HepG2 (cell line): ENCODE data around the gene ZKSCAN3. TPM values are rescaled to one million over a fixed set of nuclear protein-coding genes. Genes with fewer than 3 reads are reported as not detected.

Source experiments
- ATAC-seq: fragments of 200-7000 bp; cut with Tn5 transposase; 3 replicates; pipeline ENCODE4 v1.9.1; 2020; ENCODE audit warnings: mild to moderate bottlenecking, moderate library complexity
- BruUV-seq: library from RNA; stranded (reverse); fragments of 400-500 nt; replicated peaks from 2 replicates; lab custom pipeline; 2021; lab: Mats Ljungman, UMichigan
- CTCF ChIA-PET: fragments of 300-600 bp; formaldehyde crosslinking; extraction: SDS; loops from one replicate; lab custom pipeline; 2021; ENCODE audit warnings: low total read pairs, inconsistent platforms, low intra/inter-chr PET ratio; lab: Yijun Ruan, JAX
- POLR2A ChIA-PET: fragments of 350-600 bp; sonication (Branson Sonifier 250); formaldehyde crosslinking; loops from one replicate; lab custom pipeline; 2020; ENCODE audit warnings: antibody characterized with exemption, inconsistent platforms; lab: Yijun Ruan, JAX
- DNase-seq: peaks from one replicate; pipeline ENCODE4 v3.0.0-alpha.2; 2015; ENCODE audit warnings: low spot score
- FAIRE-seq: peaks from 3 replicates; lab custom pipeline; 2011; peaks lifted over from hg19 to GRCh38; lab: Jason Lieb, UNC
- H2AFZ ChIP-seq: one replicate; pipeline ENCODE4 v1.6.1; 2011; ENCODE audit warnings: low read length, inconsistent platforms
- H3K27ac ChIP-seq: fragments of 300-600 bp; 3 replicates; pipeline ENCODE4 v1.8.0; 2011; ENCODE audit warnings: mixed run types, mild to moderate bottlenecking, mixed read lengths, low read length, inconsistent platforms; ENCODE audit not compliant: insufficient read depth; ENCODE audit errors: extremely low read length
- H3K27me3 ChIP-seq, 2 experiments: fragments of 200-600 bp in 1 of 2; 2 replicates in 1 of 2; 3 replicates in 1 of 2; pipeline versions ENCODE4 v1.6.0 to v1.8.0; 2011; ENCODE audit warnings: low read length in 2 of 2, mild to moderate bottlenecking in 2 of 2, moderate library complexity in 2 of 2, inconsistent platforms in 1 of 2; ENCODE audit not compliant: insufficient read depth in 2 of 2, control insufficient read depth in 1 of 2
- H3K36me3 ChIP-seq, 2 experiments: fragments of 200-600 bp in 1 of 2; replicated peaks in 1 of 2; 2 replicates in 1 of 2; 3 replicates in 1 of 2; pipeline versions ENCODE4 v1.5.1 to v1.8.0; 2011; ENCODE audit warnings: low read length in 2 of 2, inconsistent platforms in 1 of 2; ENCODE audit not compliant: insufficient read depth in 2 of 2, control insufficient read depth in 1 of 2
- H3K4me1 ChIP-seq: 2 replicates; pipeline ENCODE4 v1.5.1; 2012; ENCODE audit warnings: low read length, inconsistent platforms; ENCODE audit not compliant: insufficient read depth
- H3K4me2 ChIP-seq: 2 replicates; pipeline ENCODE4 v1.6.0; 2011; ENCODE audit warnings: low read depth, low read length, inconsistent platforms
- H3K4me3 ChIP-seq, 3 experiments: fragments of 200-600 bp in 1 of 3; sonication (generic), shearing (Covaris generic) in 1 of 3; replicated peaks in 1 of 3; 2 replicates each; pipeline ENCODE4 v1.5.1; 2011 to 2016; ENCODE audit warnings: low read length in 3 of 3, inconsistent platforms in 2 of 3, low read depth in 2 of 3, mild to moderate bottlenecking in 2 of 3, control low read depth in 1 of 3, mixed read lengths in 1 of 3; ENCODE audit not compliant: insufficient read depth in 1 of 3
- H3K79me2 ChIP-seq: one replicate; pipeline ENCODE4 v1.6.1; 2011; ENCODE audit warnings: low read length, inconsistent platforms; ENCODE audit not compliant: insufficient read depth
- H3K9ac ChIP-seq: 2 replicates; pipeline ENCODE4 v1.6.0; 2011; ENCODE audit warnings: mild to moderate bottlenecking, low read depth, low read length, inconsistent platforms; ENCODE audit not compliant: insufficient read depth
- H3K9me3 ChIP-seq: 2 replicates; pipeline ENCODE4 v1.5.1; 2012; ENCODE audit warnings: mild to moderate bottlenecking, low read length
- H4K20me1 ChIP-seq: 2 replicates; pipeline ENCODE4 v1.6.0; 2011; ENCODE audit warnings: inconsistent platforms, mild to moderate bottlenecking, low read length, moderate library complexity; ENCODE audit not compliant: insufficient read depth
- ARID3A ChIP-seq: IDR thresholded peaks from 2 replicates; pipeline ENCODE4 v1.6.1; 2012; ENCODE audit warnings: low read depth, low read length, improper control_type of control experiment
- E2F2 ChIP-seq: sonication (generic); formaldehyde crosslinking; IDR thresholded peaks from 2 replicates; pipeline ENCODE4 v1.4.0; 2020; ENCODE audit warnings: missing genetic modification reagents, borderline replicate concordance
- ETV5 ChIP-seq: IDR thresholded peaks from 2 replicates; pipeline ENCODE4 v1.6.1; 2018; ENCODE audit warnings: missing biosample characterization, missing genetic modification reagents, inconsistent platforms, borderline replicate concordance
- GABPB1 ChIP-seq: IDR thresholded peaks from 2 replicates; pipeline ENCODE4 v1.6.1; 2016; ENCODE audit warnings: mild to moderate bottlenecking, missing genetic modification reagents, moderate library complexity, missing compliant biosample characterization
- JUN ChIP-seq: sonication (generic); formaldehyde crosslinking; IDR thresholded peaks from 2 replicates; pipeline ENCODE4 v1.4.0; 2020; ENCODE audit warnings: mild to moderate bottlenecking, missing genetic modification reagents
- MAFK ChIP-seq, 2 experiments: IDR thresholded peaks in 1 of 2; conservative IDR thresholded peaks in 1 of 2; 2 replicates each; pipeline ENCODE4 v1.6.1; 2011; ENCODE audit warnings: improper control_type of control experiment in 2 of 2, low read length in 2 of 2
- MLLT10 ChIP-seq: sonication (generic); formaldehyde crosslinking; IDR thresholded peaks from 2 replicates; pipeline ENCODE4 v1.4.0; 2020; ENCODE audit warnings: missing genetic modification reagents
- MTF2 ChIP-seq: sonication (generic); formaldehyde crosslinking; IDR thresholded peaks from 2 replicates; pipeline ENCODE4 v1.5.0; 2020; ENCODE audit warnings: missing genetic modification reagents, borderline replicate concordance
- PRDM4 ChIP-seq: sonication (generic); formaldehyde crosslinking; IDR thresholded peaks from 2 replicates; pipeline ENCODE4 v1.9.0; 2021; ENCODE audit warnings: missing genetic modification reagents, borderline replicate concordance
- ZNF138 ChIP-seq: sonication (generic); formaldehyde crosslinking; IDR thresholded peaks from 2 replicates; pipeline ENCODE4 v1.5.0; 2020; ENCODE audit warnings: mild to moderate bottlenecking, low read depth, missing genetic modification reagents
- ZNF33B ChIP-seq: sonication (generic); formaldehyde crosslinking; IDR thresholded peaks from 2 replicates; pipeline ENCODE4 v1.5.1; 2020; ENCODE audit warnings: mild to moderate bottlenecking, missing genetic modification reagents
- ZNF564 ChIP-seq: sonication (generic); formaldehyde crosslinking; IDR thresholded peaks from 2 replicates; pipeline ENCODE4 v1.8.1; 2023; ENCODE audit warnings: mild to moderate bottlenecking, missing genetic modification reagents
- ZNF703 ChIP-seq: sonication (generic); formaldehyde crosslinking; IDR thresholded peaks from 2 replicates; pipeline ENCODE4 v1.5.1; 2020; ENCODE audit warnings: missing genetic modification reagents, mild to moderate bottlenecking, moderate library complexity, borderline replicate concordance
- ZNF878 ChIP-seq: sonication (generic); formaldehyde crosslinking; IDR thresholded peaks from 2 replicates; pipeline ENCODE4 v1.8.1; 2023; ENCODE audit warnings: mild to moderate bottlenecking, missing genetic modification reagents, moderate library complexity
- WGBS: methylation state at CpG from one replicate; pipeline ENCODE4 v1.1.6; 2017; ENCODE audit warnings: low lambda C conversion rate; 5-methylcytosine and 5-hydroxymethylcytosine counted together
- in situ Hi-C: cut with HindIII; loops from 2 replicates; pipeline ENCODE4 v1.10.0; 2017; ENCODE audit warnings: low pct_unique_long_range_greater_than_20kb; ENCODE audit not compliant: extremely low pct_ligation_motif_present
- intact Hi-C: fragments of 100-400 bp; cut with micrococcal nuclease; formaldehyde crosslinking; loops from one replicate; pipeline ENCODE4 v1.10.0; 2022; ENCODE audit not compliant: unreplicated experiment
- polyA plus RNA-seq, 8 experiments: library from polyadenylated mRNA; depleted of rRNA in 3 of 8; stranded (reverse) in 7 of 8; unstranded in 1 of 8; fragments of >200 nt; fragmentation: Illumina TruSeq in 4 of 8; extraction: Trizol in 4 of 8; gene quantifications; 2 replicates each; pipeline versions ENCODE4 v1.2.1 to v1.2.3, GENCODE V29; 2011 to 2016; ENCODE audit warnings: low read depth in 4 of 8, missing spikeins in 1 of 8, mixed read lengths in 1 of 8; ENCODE audit not compliant: insufficient read depth in 1 of 8
- total RNA-seq, 5 experiments: library from RNA; depleted of rRNA; stranded (reverse); fragments of >200 nt; fragmentation: Illumina TruSeq; extraction: Trizol; gene quantifications; 2 replicates each; pipeline ENCODE4 v1.2.3, GENCODE V29; 2016; ENCODE audit warnings: low read depth in 1 of 5
- TF ChIP-seq, protein P1 (sequence below), 2 experiments: IDR thresholded peaks; 2 replicates each; pipeline ENCODE4 v1.6.1; 2011 to 2012; ENCODE audit warnings: low read length in 2 of 2, borderline replicate concordance in 1 of 2, low read depth in 1 of 2, mild to moderate bottlenecking in 1 of 2, moderate library complexity in 1 of 2

The ZKSCAN3 gene
- total and polyA plus RNA-seq, 2 of the 13 experiments (the other 11 are each of a cell fraction or from before 2014, with no cell fraction given): 3.3 to 7.4 TPM

GRCh38 chr6:28370440-28370839 lies 20.7 kb downstream of the ZKSCAN3 start:
- H4K20me1 ChIP-seq: no peaks in the 10 kb centered on the region
- ATAC-seq: no peak
- 55% methylated on average over 2 of the region's 2 CpGs for WGBS
- CTCF ChIA-PET: no interaction called here
- H3K9ac ChIP-seq: no peak overlapping the region
- H3K27ac ChIP-seq: no peak overlapping the region
- in situ Hi-C loops: no loop called here
- no peak overlapping the region for H3K4me3 ChIP-seq
- intact Hi-C loops: no loop called here
- H3K4me1 ChIP-seq: no peaks in the 10 kb centered on the region
- H3K4me2 ChIP-seq: no peak overlapping the region
- H2AFZ ChIP-seq: no peak overlapping the region
- H3K27me3 ChIP-seq: no peaks in the 10 kb centered on the region
- POLR2A ChIA-PET: interaction anchor here (1.0 to 1.7 kb wide), 2 partner anchors 13 to 532 kb away, joined by 3 to 6 read pairs; a partner anchor contains a TSS
- H3K36me3 ChIP-seq: peaks cover 0 to 6% of the 10 kb centered on the region in 2 experiments; a peak in 3 of 5 replicates
- no TSS peak for BruUV-seq
- no peaks in the 10 kb centered on the region for H3K9me3 ChIP-seq
- no peaks in the 10 kb centered on the region for H3K79me2 ChIP-seq
- DNase-seq: no peak
- FAIRE-seq: no peak
- no peak for TF ChIP-seq ZNF703
- no peak for TF ChIP-seq MLLT10 (CRISPR knock-in tag)
- no peak for TF ChIP-seq PRDM4 (CRISPR knock-in tag)
- no peak for TF ChIP-seq ZNF33B (CRISPR knock-in tag)
- no peak for TF ChIP-seq GABPB1
- TF ChIP-seq ARID3A: no peak
- TF ChIP-seq, protein P1, sequence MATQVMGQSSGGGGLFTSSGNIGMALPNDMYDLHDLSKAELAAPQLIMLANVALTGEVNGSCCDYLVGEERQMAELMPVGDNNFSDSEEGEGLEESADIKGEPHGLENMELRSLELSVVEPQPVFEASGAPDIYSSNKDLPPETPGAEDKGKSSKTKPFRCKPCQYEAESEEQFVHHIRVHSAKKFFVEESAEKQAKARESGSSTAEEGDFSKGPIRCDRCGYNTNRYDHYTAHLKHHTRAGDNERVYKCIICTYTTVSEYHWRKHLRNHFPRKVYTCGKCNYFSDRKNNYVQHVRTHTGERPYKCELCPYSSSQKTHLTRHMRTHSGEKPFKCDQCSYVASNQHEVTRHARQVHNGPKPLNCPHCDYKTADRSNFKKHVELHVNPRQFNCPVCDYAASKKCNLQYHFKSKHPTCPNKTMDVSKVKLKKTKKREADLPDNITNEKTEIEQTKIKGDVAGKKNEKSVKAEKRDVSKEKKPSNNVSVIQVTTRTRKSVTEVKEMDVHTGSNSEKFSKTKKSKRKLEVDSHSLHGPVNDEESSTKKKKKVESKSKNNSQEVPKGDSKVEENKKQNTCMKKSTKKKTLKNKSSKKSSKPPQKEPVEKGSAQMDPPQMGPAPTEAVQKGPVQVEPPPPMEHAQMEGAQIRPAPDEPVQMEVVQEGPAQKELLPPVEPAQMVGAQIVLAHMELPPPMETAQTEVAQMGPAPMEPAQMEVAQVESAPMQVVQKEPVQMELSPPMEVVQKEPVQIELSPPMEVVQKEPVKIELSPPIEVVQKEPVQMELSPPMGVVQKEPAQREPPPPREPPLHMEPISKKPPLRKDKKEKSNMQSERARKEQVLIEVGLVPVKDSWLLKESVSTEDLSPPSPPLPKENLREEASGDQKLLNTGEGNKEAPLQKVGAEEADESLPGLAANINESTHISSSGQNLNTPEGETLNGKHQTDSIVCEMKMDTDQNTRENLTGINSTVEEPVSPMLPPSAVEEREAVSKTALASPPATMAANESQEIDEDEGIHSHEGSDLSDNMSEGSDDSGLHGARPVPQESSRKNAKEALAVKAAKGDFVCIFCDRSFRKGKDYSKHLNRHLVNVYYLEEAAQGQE (IDR thresholded peaks at IDR 0.05; ENCODE audit: borderline replicate concordance in 1 of 2, low read depth in 1 of 2, low read length in 2 of 2): no peak
- no peak for TF ChIP-seq ZNF878 (CRISPR knock-in tag)
- TF ChIP-seq ETV5 (CRISPR knock-in tag): no peak
- no peak for TF ChIP-seq JUN (CRISPR knock-in tag)
- no peak for TF ChIP-seq ZNF138
- TF ChIP-seq E2F2 (CRISPR knock-in tag): no peak
- TF ChIP-seq MAFK (conservative IDR thresholded peaks at IDR 0.05 in 1 of 2, IDR thresholded peaks at IDR 0.05 in 1 of 2; ENCODE audit: low read length in 2 of 2): no peak
- no peak for TF ChIP-seq ZNF564 (CRISPR knock-in tag)
- TF ChIP-seq MTF2 (CRISPR knock-in tag): no peak
